Activated CD4-positive, CD25-positive, alpha-beta regulatory T cell (primary cell): ENCODE data around the gene FAM184B.

Experiments
- DNase-seq, 4 experiments: peaks; one replicate each; lab custom pipeline; 2025; lab: John Stamatoyannopoulos, UW

Gene FAM184B

GRCh38 chr4:17773135-17773698 is 8.2 kb downstream of the FAM184B start:
- DNase-seq = no peak

- DNase-seq = no peak
Observed at GRCh38 chr4:17771284-17771908, 10.0 kb downstream of the FAM184B start.

- no peak for DNase-seq
Observed at GRCh38 chr4:17770845-17771244, 10.6 kb downstream of the FAM184B start.

- no peak for DNase-seq
Observed at GRCh38 chr4:17769406-17770174, 11.8 kb downstream of the FAM184B start.

- DNase-seq = no peak
Observed at GRCh38 chr4:17766826-17767458, 14.5 kb downstream of the FAM184B start.

- DNase-seq = no peak
Observed at GRCh38 chr4:17765514-17766286, 15.7 kb downstream of the FAM184B start.

- no peak for DNase-seq
Observed at GRCh38 chr4:17763931-17764330, 17.5 kb downstream of the FAM184B start.

- no peak for DNase-seq
Observed at GRCh38 chr4:17763416-17763815, 18.0 kb downstream of the FAM184B start.

- no peak for DNase-seq
Observed at GRCh38 chr4:17762726-17763125, 18.7 kb downstream of the FAM184B start.

- no peak for DNase-seq
Observed at GRCh38 chr4:17761062-17761461, 20.4 kb downstream of the FAM184B start.

- no peak for DNase-seq
Observed at GRCh38 chr4:17760626-17761025, 20.8 kb downstream of the FAM184B start.

GRCh38 chr4:17758485-17758884 is 22.9 kb downstream of the FAM184B start:
- DNase-seq = no peak

GRCh38 chr4:17757621-17758020 is 23.8 kb downstream of the FAM184B start:
- no peak for DNase-seq

GRCh38 chr4:17753646-17754045 is 27.8 kb downstream of the FAM184B start:
- DNase-seq = no peak

- no peak for DNase-seq
Observed at GRCh38 chr4:17740702-17741101, 40.7 kb downstream of the FAM184B start.

- no peak for DNase-seq
Observed at GRCh38 chr4:17736484-17736883, 44.9 kb downstream of the FAM184B start.

GRCh38 chr4:17726911-17727310 is 54.5 kb downstream of the FAM184B start:
- DNase-seq = no peak

- no peak for DNase-seq
Observed at GRCh38 chr4:17723648-17724047, 57.8 kb downstream of the FAM184B start.

- DNase-seq = no peak
Observed at GRCh38 chr4:17722356-17722700, 59.1 kb downstream of the FAM184B start.

GRCh38 chr4:17721496-17722355 is 59.7 kb downstream of the FAM184B start:
- DNase-seq = no peak

GRCh38 chr4:17719106-17719505 is 62.3 kb downstream of the FAM184B start:
- no peak for DNase-seq
